Measurements from ENCODE around the gene SESN1.

SESN1 gene

GRCh38 chr6:109029313-109029712, 65.3 kb downstream of the SESN1 start:
- no peaks in the 10 kb centered on the region for H3K36me3 ChIP-seq (ENCODE audit: insufficient read depth, insufficient read length, low read length)
- no peaks in the 10 kb centered on the region for H3K27me3 ChIP-seq (ENCODE audit: insufficient read depth, insufficient read length)
- DNase-seq (ENCODE audit: low read depth, low spot score) = no peak
- H3K9ac ChIP-seq (ENCODE audit: insufficient read length, low read depth) = no peak overlapping the region
- TF ChIP-seq ZNF274 (IDR thresholded peaks at IDR 0.05; ENCODE audit: low read depth, low read length) (no peak), YY1 (IDR thresholded peaks at IDR 0.05; ENCODE audit: insufficient read depth, insufficient read length) (no peak), SUZ12 (IDR thresholded peaks at IDR 0.05; ENCODE audit: extremely low read depth, insufficient read depth, insufficient read length) (no peak)
- H3K4me3 ChIP-seq (ENCODE audit: insufficient read length, low read depth) = no peak overlapping the region
- H3K4me1 ChIP-seq (ENCODE audit: insufficient read depth, insufficient read length) = no peaks in the 10 kb centered on the region
- H3K9me3 ChIP-seq (ENCODE audit: insufficient read depth, low read length) = no peaks in the 10 kb centered on the region

GRCh38 chr6:109028439-109028838, 66.2 kb downstream of the SESN1 start:
- H3K27me3 ChIP-seq (ENCODE audit: insufficient read depth, insufficient read length) = no peaks in the 10 kb centered on the region
- TF ChIP-seq ZNF274 (IDR thresholded peaks at IDR 0.05; ENCODE audit: low read depth, low read length) = no peak
- no peak for TF ChIP-seq YY1 (IDR thresholded peaks at IDR 0.05; ENCODE audit: insufficient read depth, insufficient read length)
- TF ChIP-seq SUZ12 (IDR thresholded peaks at IDR 0.05; ENCODE audit: extremely low read depth, insufficient read depth, insufficient read length) = no peak

GRCh38 chr6:109027964-109028363, 66.7 kb downstream of the SESN1 start:
- Histone ChIP-seq H3K36me3 (ENCODE audit: insufficient read depth, insufficient read length, low read length) (no peaks in the 10 kb centered on the region), H3K9me3 (ENCODE audit: insufficient read depth, low read length) (no peaks in the 10 kb centered on the region), H3K4me1 (ENCODE audit: insufficient read depth, insufficient read length) (no peaks in the 10 kb centered on the region), H3K4me3 (ENCODE audit: insufficient read length, low read depth) (no peak overlapping the region), H3K27me3 (ENCODE audit: insufficient read depth, insufficient read length) (no peaks in the 10 kb centered on the region), H3K9ac (ENCODE audit: insufficient read length, low read depth) (no peak overlapping the region)
- no peak for TF ChIP-seq ZNF274 (IDR thresholded peaks at IDR 0.05; ENCODE audit: low read depth, low read length)
- TF ChIP-seq YY1 (IDR thresholded peaks at IDR 0.05; ENCODE audit: insufficient read depth, insufficient read length) = no peak
- TF ChIP-seq SUZ12 (IDR thresholded peaks at IDR 0.05; ENCODE audit: extremely low read depth, insufficient read depth, insufficient read length) = no peak
- DNase-seq (ENCODE audit: low read depth, low spot score) = no peak

More at GRCh38 chr6:109028439-109028838, 66.2 kb downstream of the SESN1 start:
- Histone ChIP-seq H3K4me3 (ENCODE audit: insufficient read length, low read depth) (no peak overlapping the region), H3K9ac (ENCODE audit: insufficient read length, low read depth) (no peak overlapping the region), H3K9me3 (ENCODE audit: insufficient read depth, low read length) (no peaks in the 10 kb centered on the region), H3K36me3 (ENCODE audit: insufficient read depth, insufficient read length, low read length) (no peaks in the 10 kb centered on the region), H3K4me1 (ENCODE audit: insufficient read depth, insufficient read length) (no peaks in the 10 kb centered on the region)
- DNase-seq (ENCODE audit: low read depth, low spot score) = no peak

GRCh38 chr6:109025639-109026038, 69.0 kb downstream of the SESN1 start:
- DNase-seq (ENCODE audit: low read depth, low spot score) = no peak

GRCh38 chr6:109024784-109025183, 69.9 kb downstream of the SESN1 start:
- Histone ChIP-seq H3K9ac (ENCODE audit: insufficient read length, low read depth) (no peak overlapping the region), H3K27me3 (ENCODE audit: insufficient read depth, insufficient read length) (no peaks in the 10 kb centered on the region), H3K9me3 (ENCODE audit: insufficient read depth, low read length) (no peaks in the 10 kb centered on the region), H3K36me3 (ENCODE audit: insufficient read depth, insufficient read length, low read length) (no peaks in the 10 kb centered on the region), H3K4me1 (ENCODE audit: insufficient read depth, insufficient read length) (no peaks in the 10 kb centered on the region), H3K4me3 (ENCODE audit: insufficient read length, low read depth) (no peak overlapping the region)
- TF ChIP-seq ZNF274 (IDR thresholded peaks at IDR 0.05; ENCODE audit: low read depth, low read length) (no peak), SUZ12 (IDR thresholded peaks at IDR 0.05; ENCODE audit: extremely low read depth, insufficient read depth, insufficient read length) (no peak), YY1 (IDR thresholded peaks at IDR 0.05; ENCODE audit: insufficient read depth, insufficient read length) (no peak)
- no peak for DNase-seq (ENCODE audit: low read depth, low spot score)

More at GRCh38 chr6:109025639-109026038, 69.0 kb downstream of the SESN1 start:
- Histone ChIP-seq H3K9ac (ENCODE audit: insufficient read length, low read depth) (no peak overlapping the region), H3K4me3 (ENCODE audit: insufficient read length, low read depth) (no peak overlapping the region), H3K9me3 (ENCODE audit: insufficient read depth, low read length) (no peaks in the 10 kb centered on the region), H3K4me1 (ENCODE audit: insufficient read depth, insufficient read length) (no peaks in the 10 kb centered on the region), H3K27me3 (ENCODE audit: insufficient read depth, insufficient read length) (no peaks in the 10 kb centered on the region), H3K36me3 (ENCODE audit: insufficient read depth, insufficient read length, low read length) (no peaks in the 10 kb centered on the region)
- TF ChIP-seq ZNF274 (IDR thresholded peaks at IDR 0.05; ENCODE audit: low read depth, low read length) (no peak), SUZ12 (IDR thresholded peaks at IDR 0.05; ENCODE audit: extremely low read depth, insufficient read depth, insufficient read length) (no peak), YY1 (IDR thresholded peaks at IDR 0.05; ENCODE audit: insufficient read depth, insufficient read length) (no peak)

- Histone ChIP-seq H3K9me3 (ENCODE audit: insufficient read depth, low read length) (no peaks in the 10 kb centered on the region), H3K9ac (ENCODE audit: insufficient read length, low read depth) (no peak overlapping the region), H3K27me3 (ENCODE audit: insufficient read depth, insufficient read length) (no peaks in the 10 kb centered on the region), H3K4me3 (ENCODE audit: insufficient read length, low read depth) (no peak overlapping the region), H3K4me1 (ENCODE audit: insufficient read depth, insufficient read length) (no peaks in the 10 kb centered on the region), H3K36me3 (ENCODE audit: insufficient read depth, insufficient read length, low read length) (no peaks in the 10 kb centered on the region)
- TF ChIP-seq YY1 (IDR thresholded peaks at IDR 0.05; ENCODE audit: insufficient read depth, insufficient read length) = no peak
- TF ChIP-seq SUZ12 (IDR thresholded peaks at IDR 0.05; ENCODE audit: extremely low read depth, insufficient read depth, insufficient read length) = no peak
- no peak for TF ChIP-seq ZNF274 (IDR thresholded peaks at IDR 0.05; ENCODE audit: low read depth, low read length)
- DNase-seq (ENCODE audit: low read depth, low spot score) = no peak
These were observed 70.3 kb downstream of the SESN1 start for GRCh38 chr6:109024368-109024767.

GRCh38 chr6:109023356-109023925, 71.2 kb downstream of the SESN1 start:
- H3K4me3 ChIP-seq (ENCODE audit: insufficient read length, low read depth) = no peak overlapping the region
- TF ChIP-seq SUZ12 (IDR thresholded peaks at IDR 0.05; ENCODE audit: extremely low read depth, insufficient read depth, insufficient read length) = no peak
- TF ChIP-seq ZNF274 (IDR thresholded peaks at IDR 0.05; ENCODE audit: low read depth, low read length) = no peak
- no peak for TF ChIP-seq YY1 (IDR thresholded peaks at IDR 0.05; ENCODE audit: insufficient read depth, insufficient read length)
- H3K9ac ChIP-seq (ENCODE audit: insufficient read length, low read depth) = no peak overlapping the region
- no peak for DNase-seq (ENCODE audit: low read depth, low spot score)
- H3K36me3 ChIP-seq (ENCODE audit: insufficient read depth, insufficient read length, low read length) = no peaks in the 10 kb centered on the region
- no peaks in the 10 kb centered on the region for H3K27me3 ChIP-seq (ENCODE audit: insufficient read depth, insufficient read length)
- no peaks in the 10 kb centered on the region for H3K9me3 ChIP-seq (ENCODE audit: insufficient read depth, low read length)
- no peaks in the 10 kb centered on the region for H3K4me1 ChIP-seq (ENCODE audit: insufficient read depth, insufficient read length)
